ENCODE data around the gene LIX1L.

LIX1L gene

GRCh38 chr1:145972580-145972979 is 14.8 kb upstream of the LIX1L start:
- in situ Hi-C loops (cut with HindIII; ENCODE audit: low sequenced_read_pairs): no loop called here

GRCh38 chr1:145967288-145967687 is 9.5 kb upstream of the LIX1L start:
- DNase-seq (ENCODE audit: low read depth): no peak
- in situ Hi-C loops (cut with HindIII; ENCODE audit: low sequenced_read_pairs): no loop called here
- TF ChIP-seq, protein P1, sequence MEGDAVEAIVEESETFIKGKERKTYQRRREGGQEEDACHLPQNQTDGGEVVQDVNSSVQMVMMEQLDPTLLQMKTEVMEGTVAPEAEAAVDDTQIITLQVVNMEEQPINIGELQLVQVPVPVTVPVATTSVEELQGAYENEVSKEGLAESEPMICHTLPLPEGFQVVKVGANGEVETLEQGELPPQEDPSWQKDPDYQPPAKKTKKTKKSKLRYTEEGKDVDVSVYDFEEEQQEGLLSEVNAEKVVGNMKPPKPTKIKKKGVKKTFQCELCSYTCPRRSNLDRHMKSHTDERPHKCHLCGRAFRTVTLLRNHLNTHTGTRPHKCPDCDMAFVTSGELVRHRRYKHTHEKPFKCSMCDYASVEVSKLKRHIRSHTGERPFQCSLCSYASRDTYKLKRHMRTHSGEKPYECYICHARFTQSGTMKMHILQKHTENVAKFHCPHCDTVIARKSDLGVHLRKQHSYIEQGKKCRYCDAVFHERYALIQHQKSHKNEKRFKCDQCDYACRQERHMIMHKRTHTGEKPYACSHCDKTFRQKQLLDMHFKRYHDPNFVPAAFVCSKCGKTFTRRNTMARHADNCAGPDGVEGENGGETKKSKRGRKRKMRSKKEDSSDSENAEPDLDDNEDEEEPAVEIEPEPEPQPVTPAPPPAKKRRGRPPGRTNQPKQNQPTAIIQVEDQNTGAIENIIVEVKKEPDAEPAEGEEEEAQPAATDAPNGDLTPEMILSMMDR (IDR thresholded peaks at IDR 0.05; ENCODE audit: low read depth, low read length, missing control alignments): no peak
- no peak overlapping the region for H3K4me3 ChIP-seq (ENCODE audit: low read depth, low read length)

More at GRCh38 chr1:145972580-145972979, 14.8 kb upstream of the LIX1L start:
- TF ChIP-seq, protein P1 (IDR thresholded peaks at IDR 0.05; ENCODE audit: low read depth, low read length, missing control alignments): no peak
- no peak for DNase-seq (ENCODE audit: low read depth)
- H3K4me3 ChIP-seq (ENCODE audit: low read depth, low read length): no peak overlapping the region

DNA sequence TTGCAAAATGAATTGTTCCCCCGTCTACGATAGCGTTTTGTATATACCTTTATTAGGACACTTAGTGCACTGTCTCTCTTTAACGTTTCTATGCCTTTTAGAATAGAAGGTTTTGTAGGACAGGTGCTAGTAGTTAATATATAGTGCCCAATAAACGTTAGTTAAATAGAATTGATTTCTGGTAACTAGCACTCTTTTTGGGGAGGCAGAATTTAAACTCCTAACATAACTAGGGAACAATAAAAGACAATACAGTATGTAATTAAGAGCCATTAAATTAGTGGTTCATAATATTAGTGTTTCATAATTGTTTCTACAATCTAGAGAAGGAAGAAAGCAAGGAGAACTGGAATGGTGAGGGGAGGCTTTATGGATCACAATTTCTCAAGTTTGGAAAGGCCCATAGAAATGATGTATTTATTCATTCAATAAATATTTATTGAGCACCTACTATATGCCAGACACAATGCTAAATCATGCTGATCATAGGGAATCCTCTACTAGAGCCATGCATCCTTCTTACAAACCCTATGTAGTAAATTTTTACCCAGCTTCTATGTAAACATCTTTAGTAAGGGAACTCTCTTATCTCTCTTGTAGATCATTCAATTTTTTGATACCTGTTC is 7.4 kb upstream of the LIX1L start:
- no peak for DNase-seq (ENCODE audit: low read depth)

DNA sequence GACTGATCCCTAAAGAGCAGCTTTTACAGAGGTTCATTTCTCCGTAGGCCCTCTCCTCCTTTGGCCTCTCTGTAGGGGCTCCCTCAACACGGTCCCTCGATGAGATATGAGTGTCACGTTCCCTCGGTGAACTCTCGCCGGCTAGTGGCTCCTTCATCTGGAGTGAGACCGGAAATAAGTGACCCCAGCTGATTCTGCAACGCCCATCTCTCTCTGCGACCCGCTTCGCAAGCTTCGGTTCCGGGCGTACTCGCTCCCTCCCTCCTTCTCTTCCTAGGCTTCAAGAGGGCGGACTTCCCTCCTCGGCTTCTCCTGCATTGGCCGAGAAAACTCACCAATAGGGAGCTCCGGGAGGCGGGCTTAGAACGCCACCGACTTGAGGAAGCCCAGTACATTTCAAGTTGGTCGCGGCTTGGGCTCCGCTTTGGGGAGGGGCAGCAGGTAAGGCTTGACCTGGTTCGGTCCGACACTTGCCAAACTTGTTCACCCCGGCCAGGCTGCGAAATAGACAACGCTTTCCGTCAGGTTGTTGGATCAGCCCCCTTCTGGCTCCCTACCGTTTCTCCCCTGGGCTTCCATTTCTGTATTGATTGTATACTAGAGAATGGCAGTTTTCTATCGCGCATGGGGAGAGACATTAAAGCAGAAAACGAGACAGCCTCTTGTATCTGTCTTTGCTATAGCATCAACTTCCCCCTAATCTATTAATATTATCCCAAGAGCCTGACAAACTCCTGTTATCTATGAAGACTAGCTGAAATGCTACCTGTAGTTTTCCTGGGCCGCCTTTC is 6.7 kb upstream of the LIX1L start, which contains the start of the genes ANKRD34A and POLR3GL:
ANKRD34A (minus strand) TSS at position 248 of the 791 bp plus-strand sequence. CDS start 2,816 bp downstream, outside the sequence.
POLR3GL (plus strand) TSS at position 363 of the 791 bp plus-strand sequence. CDS start 10,176 bp downstream, outside the sequence.
- peak within 1 kb of the TSS; percentile 57 for H3K4me3 ChIP-seq (ENCODE audit: low read depth, low read length)
- in situ Hi-C loops (cut with HindIII; ENCODE audit: low sequenced_read_pairs): no loop called here
- DNase-seq (ENCODE audit: low read depth): peak; percentile 73
- TF ChIP-seq, protein P1 (IDR thresholded peaks at IDR 0.05; ENCODE audit: low read depth, low read length, missing control alignments): no peak

More for the DNA sequence above, 7.4 kb upstream of the LIX1L start:
- in situ Hi-C loops (cut with HindIII; ENCODE audit: low sequenced_read_pairs): no loop called here
- TF ChIP-seq, protein P1 (IDR thresholded peaks at IDR 0.05; ENCODE audit: low read depth, low read length, missing control alignments): no peak
- H3K4me3 ChIP-seq (ENCODE audit: low read depth, low read length): peak overlapping the region; percentile 57

DNA sequence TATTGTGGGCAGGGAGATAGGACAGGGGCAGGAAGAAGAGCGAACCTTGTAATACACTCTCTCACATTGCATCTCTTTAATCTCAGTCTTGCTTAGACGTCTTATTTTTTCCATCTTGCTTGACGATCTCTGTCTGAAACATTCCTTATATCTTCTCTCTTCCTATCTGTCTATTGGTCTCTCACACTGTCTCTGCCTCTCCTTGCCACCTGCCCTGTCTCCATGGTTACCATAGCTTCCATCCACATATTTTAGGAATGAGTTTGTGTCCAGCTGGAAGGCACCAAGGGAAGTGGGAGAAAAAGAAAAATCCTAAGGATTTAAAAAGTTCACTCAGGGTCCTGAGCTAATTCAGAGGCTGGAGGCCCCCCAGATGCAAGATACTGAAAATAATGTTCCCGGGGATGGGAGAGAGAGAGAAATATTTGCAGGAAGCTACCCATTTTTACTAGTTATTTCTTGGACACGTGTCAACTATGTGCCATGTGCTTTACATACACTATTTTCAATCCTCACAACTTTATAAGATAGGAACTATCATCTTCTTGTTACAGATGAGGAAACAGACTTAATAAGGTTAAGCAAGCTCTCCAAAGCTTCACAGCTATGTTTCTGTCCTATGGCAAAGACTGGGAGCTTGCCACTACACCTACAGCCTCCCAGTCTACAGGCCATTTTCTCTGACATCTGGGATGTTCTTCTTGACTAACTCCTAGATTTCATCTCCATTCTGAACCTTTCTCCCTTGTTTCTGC is 5.6 kb upstream of the LIX1L start:
- peak overlapping the region; percentile 57 for H3K4me3 ChIP-seq (ENCODE audit: low read depth, low read length)
- TF ChIP-seq, protein P1 (IDR thresholded peaks at IDR 0.05; ENCODE audit: low read depth, low read length, missing control alignments): no peak
- no peak for DNase-seq (ENCODE audit: low read depth)
- in situ Hi-C loops (cut with HindIII; ENCODE audit: low sequenced_read_pairs): no loop called here

All from astrocyte of the cerebellum (primary cell).